Activated CD4-positive, alpha-beta T cell treated with anti-CD3 and anti-CD28 coated beads, Interleukin-2, amount 50 U/mL, for 16 hours (primary cell): ENCODE data around the gene APOE.

Experiments used
- DNase-seq: peaks from one replicate; pipeline ENCODE4 v3.0.0-alpha.2; 2020

APOE gene

GRCh38 chr19:44955505-44956439 lies 50.2 kb downstream of the APOE start:
- no peak for DNase-seq

GRCh38 chr19:44957526-44957925 lies 51.9 kb downstream of the APOE start:
- DNase-seq, result no peak

GRCh38 chr19:44958090-44958489 lies 52.5 kb downstream of the APOE start:
- DNase-seq, result no peak
